Measurements from ENCODE around the gene KCNJ9.

KCNJ9 gene

GRCh38 chr1:160091666-160092223 is 10.4 kb downstream of the KCNJ9 start:
- Mint-ChIP-seq H3K9me3 (no peaks in the 10 kb centered on the region), H3K27me3 (no peaks in the 10 kb centered on the region), H3K36me3 (ENCODE audit: low read depth) (peaks cover 12% of the 10 kb centered on the region), H3K27ac (no peak overlapping the region), H3K4me1 (ENCODE audit: low read depth) (peaks cover 20% of the 10 kb centered on the region), H3K4me3 (no peak overlapping the region)

- Mint-ChIP-seq H3K4me3 (no peak overlapping the region), H3K9me3 (no peaks in the 10 kb centered on the region), H3K27ac (no peak overlapping the region), H3K27me3 (no peaks in the 10 kb centered on the region), H3K36me3 (ENCODE audit: low read depth) (peaks cover 12% of the 10 kb centered on the region), H3K4me1 (ENCODE audit: low read depth) (peaks cover 28% of the 10 kb centered on the region)
Measured at GRCh38 chr1:160092366-160093068, 11.2 kb downstream of the KCNJ9 start.

DNA sequence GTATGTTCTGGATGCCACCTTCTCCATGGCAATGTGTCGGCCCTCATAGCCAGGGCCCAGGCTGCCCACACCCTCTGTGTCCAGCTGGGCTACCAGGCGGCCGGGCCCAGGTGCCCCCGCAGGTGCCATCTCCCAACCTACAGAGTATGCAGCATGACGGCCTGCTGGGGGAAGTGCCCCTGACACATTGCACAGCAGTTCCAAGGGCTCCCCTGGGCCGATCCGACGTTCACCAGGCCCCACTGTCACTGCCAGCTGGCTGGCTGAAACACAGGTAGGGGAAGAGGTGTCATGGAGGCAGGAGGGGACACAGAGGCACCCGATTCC is 11.7 kb downstream of the KCNJ9 start:
- peaks cover 31% of the 10 kb centered on the region for H3K4me1 Mint-ChIP-seq (ENCODE audit: low read depth)
- no peaks in the 10 kb centered on the region for H3K27me3 Mint-ChIP-seq
- no peaks in the 10 kb centered on the region for H3K9me3 Mint-ChIP-seq
- H3K4me3 Mint-ChIP-seq: no peak overlapping the region
- H3K27ac Mint-ChIP-seq: no peak overlapping the region
- H3K36me3 Mint-ChIP-seq (ENCODE audit: low read depth): peaks cover 12% of the 10 kb centered on the region

GRCh38 chr1:160093624-160094290 is 12.4 kb downstream of the KCNJ9 start:
- Mint-ChIP-seq H3K4me3 (no peak overlapping the region), H3K4me1 (ENCODE audit: low read depth) (peaks cover 31% of the 10 kb centered on the region), H3K36me3 (ENCODE audit: low read depth) (peaks cover 9% of the 10 kb centered on the region), H3K9me3 (no peaks in the 10 kb centered on the region), H3K27me3 (no peaks in the 10 kb centered on the region), H3K27ac (no peak overlapping the region)

- Mint-ChIP-seq H3K4me1 (ENCODE audit: low read depth) (peaks cover 34% of the 10 kb centered on the region), H3K9me3 (no peaks in the 10 kb centered on the region)
Measured at GRCh38 chr1:160094291-160094625, 12.9 kb downstream of the KCNJ9 start.

DNA sequence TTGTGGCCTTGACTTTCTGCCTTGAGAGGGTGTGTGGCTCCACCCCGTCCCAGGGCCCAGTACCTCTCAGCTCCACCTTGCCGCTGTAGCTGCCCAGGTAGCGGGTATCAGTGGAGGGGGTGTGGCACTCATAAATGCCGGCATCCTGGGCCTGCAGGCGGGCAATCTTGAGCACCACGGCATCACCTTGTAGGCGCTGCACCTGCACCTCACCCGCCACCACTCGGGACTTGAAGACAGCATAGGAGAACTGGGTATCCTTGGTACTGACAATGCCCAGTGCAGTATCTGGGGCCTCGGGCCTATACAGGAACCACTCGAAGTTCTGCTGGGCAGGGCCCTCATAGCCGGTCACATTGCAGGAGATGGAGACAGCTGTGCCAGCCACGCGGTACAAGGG is 13.5 kb downstream of the KCNJ9 start:
- no peak overlapping the region for H3K27ac Mint-ChIP-seq
- H3K4me3 Mint-ChIP-seq: no peak overlapping the region
- peaks cover 4% of the 10 kb centered on the region for H3K36me3 Mint-ChIP-seq (ENCODE audit: low read depth)
- H3K9me3 Mint-ChIP-seq: no peaks in the 10 kb centered on the region
- no peaks in the 10 kb centered on the region for H3K27me3 Mint-ChIP-seq
- H3K4me1 Mint-ChIP-seq (ENCODE audit: low read depth): peaks cover 39% of the 10 kb centered on the region

More at GRCh38 chr1:160094291-160094625, 12.9 kb downstream of the KCNJ9 start:
- no peak overlapping the region for H3K4me3 Mint-ChIP-seq
- no peak overlapping the region for H3K27ac Mint-ChIP-seq
- H3K36me3 Mint-ChIP-seq (ENCODE audit: low read depth): peaks cover 4% of the 10 kb centered on the region
- no peaks in the 10 kb centered on the region for H3K27me3 Mint-ChIP-seq

DNA sequence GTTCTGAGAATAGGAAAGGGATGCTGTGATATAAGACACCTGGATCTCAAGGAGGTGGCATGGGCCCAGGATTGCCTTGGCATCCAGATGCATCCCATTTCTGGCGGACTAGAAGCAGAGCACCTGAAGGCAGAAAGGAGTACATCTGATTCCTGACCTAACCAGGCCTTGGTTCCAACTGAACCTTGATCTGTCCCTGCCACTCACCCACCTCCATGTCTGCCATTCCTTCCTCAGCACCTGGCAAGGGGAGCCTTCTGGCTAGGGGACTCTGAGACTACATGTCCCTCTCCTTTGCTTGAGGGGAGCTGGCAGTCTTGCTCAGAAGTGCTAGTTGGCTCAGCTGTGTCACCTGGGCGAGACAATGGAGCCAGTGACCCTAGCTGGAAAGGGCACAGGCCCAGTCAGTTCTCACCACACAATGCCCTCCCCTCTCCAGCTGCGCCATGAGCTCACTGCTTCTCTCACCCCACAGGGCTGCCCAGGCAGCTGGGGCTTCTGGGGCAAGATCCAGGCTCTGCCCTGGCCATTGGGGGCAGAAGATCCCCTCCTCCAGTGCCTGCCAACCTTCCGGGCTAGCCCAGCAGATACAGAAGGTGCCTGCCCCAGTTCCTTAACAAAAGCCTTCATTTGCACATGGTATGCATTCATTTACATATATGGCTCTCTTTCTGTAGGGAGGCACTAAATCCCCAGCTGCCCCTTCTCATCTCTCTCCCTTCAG is 14.2 kb downstream of the KCNJ9 start:
- H3K27me3 Mint-ChIP-seq: no peaks in the 10 kb centered on the region
- no peaks in the 10 kb centered on the region for H3K9me3 Mint-ChIP-seq
- peaks cover 4% of the 10 kb centered on the region for H3K36me3 Mint-ChIP-seq (ENCODE audit: low read depth)
- no peak overlapping the region for H3K27ac Mint-ChIP-seq
- peak overlapping the region; percentile 54 for H3K4me3 Mint-ChIP-seq
- H3K4me1 Mint-ChIP-seq (ENCODE audit: low read depth): peaks cover 39% of the 10 kb centered on the region

DNA sequence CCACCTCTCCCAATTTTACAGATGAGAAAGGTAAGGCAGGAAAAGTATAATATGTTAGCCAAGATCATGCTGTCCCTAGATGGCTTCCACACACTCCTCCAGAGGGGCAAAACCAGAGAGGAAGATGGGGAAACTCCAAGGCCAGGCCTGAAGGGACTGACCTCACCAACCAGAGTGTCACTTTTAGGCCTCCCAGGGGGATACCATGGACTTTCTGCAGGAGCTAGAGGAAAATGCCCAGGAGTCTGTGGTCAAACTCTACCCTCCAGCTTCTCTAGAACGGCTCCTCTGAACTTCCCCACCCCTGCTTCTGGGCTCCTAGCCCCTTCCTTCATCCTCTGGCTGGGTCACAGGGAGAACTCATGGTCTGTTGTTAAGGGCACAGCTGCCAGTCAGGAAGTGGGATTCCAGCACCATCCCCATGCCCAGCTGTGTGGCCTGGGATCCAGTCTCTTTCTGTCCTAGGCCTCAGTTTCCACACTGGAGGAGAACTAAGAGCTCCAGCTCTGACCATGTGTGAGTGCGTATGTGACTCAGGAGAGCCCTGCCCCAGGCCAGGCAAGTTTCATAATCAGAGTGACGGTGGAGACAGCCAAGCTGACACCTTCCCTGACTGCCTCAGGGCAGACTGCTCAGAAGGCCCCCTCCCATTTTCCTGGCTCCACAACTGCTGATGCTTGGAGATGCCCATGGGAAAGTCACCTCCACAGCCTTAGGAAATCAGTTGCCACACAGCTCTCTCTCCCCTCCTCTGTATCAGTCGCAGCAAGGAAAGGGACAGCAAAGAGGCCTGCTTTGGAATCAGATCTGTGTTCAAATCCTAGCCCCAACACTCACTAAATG is 15.2 kb downstream of the KCNJ9 start:
- no peaks in the 10 kb centered on the region for H3K27me3 Mint-ChIP-seq
- peaks cover 4% of the 10 kb centered on the region for H3K36me3 Mint-ChIP-seq (ENCODE audit: low read depth)
- H3K4me3 Mint-ChIP-seq: peak overlapping the region; percentile 89
- no peaks in the 10 kb centered on the region for H3K9me3 Mint-ChIP-seq
- H3K4me1 Mint-ChIP-seq (ENCODE audit: low read depth): peaks cover 49% of the 10 kb centered on the region
- peak overlapping the region; percentile 78 for H3K27ac Mint-ChIP-seq

GRCh38 chr1:160097151-160097910 is 16.0 kb downstream of the KCNJ9 start:
- H3K9me3 Mint-ChIP-seq: no peaks in the 10 kb centered on the region
- no peaks in the 10 kb centered on the region for H3K27me3 Mint-ChIP-seq
- H3K27ac Mint-ChIP-seq: peak overlapping the region; percentile 78
- H3K4me1 Mint-ChIP-seq (ENCODE audit: low read depth): peaks cover 57% of the 10 kb centered on the region
- H3K4me3 Mint-ChIP-seq: peak overlapping the region; percentile 89
- H3K36me3 Mint-ChIP-seq (ENCODE audit: low read depth): no peaks in the 10 kb centered on the region

DNA sequence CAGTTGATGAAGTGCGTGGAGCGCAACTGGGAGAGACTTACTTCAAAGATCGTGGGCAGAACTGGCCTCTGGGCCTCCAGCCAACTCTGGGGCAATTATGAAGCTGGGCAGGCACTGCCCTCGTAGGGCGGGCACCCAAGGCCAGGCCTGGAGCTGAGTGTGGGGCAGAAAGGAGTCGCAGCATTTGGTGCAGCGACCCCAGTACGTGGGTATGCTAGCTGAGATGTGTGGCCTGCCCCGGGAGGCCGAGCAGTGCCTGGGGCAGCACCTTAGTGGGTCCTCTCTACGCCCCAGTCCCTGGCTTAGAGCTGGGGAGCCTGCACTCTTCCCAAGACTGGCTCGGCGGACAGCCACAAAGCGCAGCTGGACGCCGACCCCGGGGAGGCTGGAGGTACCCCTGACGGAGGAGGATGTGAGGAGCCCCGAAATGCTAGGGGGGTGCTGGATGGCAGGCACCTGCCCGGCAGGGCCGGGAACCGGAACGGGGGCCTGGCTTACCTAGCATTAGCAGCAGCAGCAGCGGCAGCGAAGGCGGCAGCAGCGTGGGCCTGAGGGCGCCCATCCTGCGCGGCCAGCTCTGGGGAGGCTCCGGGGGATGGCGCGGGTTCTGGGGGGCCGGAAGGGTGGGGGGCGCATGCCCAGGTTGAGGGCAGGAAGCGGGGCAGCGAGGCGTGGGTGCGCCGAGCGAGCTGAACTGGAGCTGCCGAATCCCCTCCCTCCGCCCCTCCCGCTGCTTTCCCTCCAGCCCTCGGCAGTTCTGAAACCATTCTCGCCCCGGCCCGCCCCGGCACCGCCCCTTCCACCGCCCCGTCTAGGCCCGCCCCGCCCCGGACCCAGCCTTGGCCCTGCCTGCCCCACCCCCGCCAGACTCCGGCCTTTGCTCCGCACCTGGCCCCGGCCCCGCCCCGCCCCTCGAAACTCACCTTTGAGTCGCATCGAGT is 16.8 kb downstream of the KCNJ9 start, which contains the start of gene IGSF8:
Gene IGSF8, minus strand, starts transcription at position 709 of the 941 bp plus-strand sequence. Its CDS starts 147 bp downstream, at position 562.
- Mint-ChIP-seq H3K27me3 (no peaks in the 10 kb centered on the region), H3K4me1 (ENCODE audit: low read depth) (peaks cover 66% of the 10 kb centered on the region), H3K9me3 (no peaks in the 10 kb centered on the region), H3K36me3 (ENCODE audit: low read depth) (no peaks in the 10 kb centered on the region), H3K4me3 (peak within 1 kb of the TSS; percentile 89), H3K27ac (peak within 1 kb of the TSS; percentile 81)

GRCh38 chr1:160098852-160099561 is 17.7 kb downstream of the KCNJ9 start:
- Mint-ChIP-seq H3K9me3 (no peaks in the 10 kb centered on the region), H3K27ac (peak overlapping the region; percentile 81), H3K27me3 (no peaks in the 10 kb centered on the region), H3K4me1 (ENCODE audit: low read depth) (peaks cover 68% of the 10 kb centered on the region), H3K36me3 (ENCODE audit: low read depth) (no peaks in the 10 kb centered on the region), H3K4me3 (peak overlapping the region; percentile 74)

GRCh38 chr1:160099716-160100375 is 18.5 kb downstream of the KCNJ9 start:
- no peaks in the 10 kb centered on the region for H3K9me3 Mint-ChIP-seq
- peaks cover 61% of the 10 kb centered on the region for H3K4me1 Mint-ChIP-seq (ENCODE audit: low read depth)
- no peaks in the 10 kb centered on the region for H3K36me3 Mint-ChIP-seq (ENCODE audit: low read depth)
- H3K27me3 Mint-ChIP-seq: no peaks in the 10 kb centered on the region
- H3K27ac Mint-ChIP-seq: peak overlapping the region; percentile 81
- peak overlapping the region; percentile 74 for H3K4me3 Mint-ChIP-seq

All from stimulated activated naive CD8-positive, alpha-beta T cell treated with anti-CD3 and anti-CD28 coated beads, Interleukin-15, Interleukin-2, amounts not matched to agents 100 ng/mL and 50 ng/mL, for 24 hours (primary cell).